ENCODE measurements around the gene EYA3.

Gene EYA3

GRCh38 chr1:28070725-28071593, 17.5 kb downstream of the EYA3 start:
- DNase-seq, result no peak

GRCh38 chr1:28067523-28068090, 20.8 kb downstream of the EYA3 start:
- no peak for DNase-seq

GRCh38 chr1:28066393-28067154, 21.8 kb downstream of the EYA3 start:
- no peak for DNase-seq

- DNase-seq, result no peak
These were observed 24.3 kb downstream of the EYA3 start for GRCh38 chr1:28064064-28064463.

- no peak for DNase-seq
These were observed 25.6 kb downstream of the EYA3 start for GRCh38 chr1:28062806-28063205.

GRCh38 chr1:28058971-28059878, 29.2 kb downstream of the EYA3 start:
- DNase-seq, result no peak

- no peak for DNase-seq
These were observed 30.2 kb downstream of the EYA3 start for GRCh38 chr1:28058168-28058567.

GRCh38 chr1:28056129-28056925, 32.1 kb downstream of the EYA3 start:
- no peak for DNase-seq

- DNase-seq, result no peak
These were observed 37.6 kb downstream of the EYA3 start for GRCh38 chr1:28050776-28051175.

- no peak for DNase-seq
These were observed 41.7 kb downstream of the EYA3 start for GRCh38 chr1:28046716-28047115.

- DNase-seq, result no peak
These were observed 42.6 kb downstream of the EYA3 start for GRCh38 chr1:28045777-28046176.

GRCh38 chr1:28044399-28044798, 44.0 kb downstream of the EYA3 start:
- no peak for DNase-seq

- no peak for DNase-seq
These were observed 49.1 kb downstream of the EYA3 start for GRCh38 chr1:28039341-28039740.

GRCh38 chr1:28037946-28038345, 50.5 kb downstream of the EYA3 start:
- no peak for DNase-seq

- no peak for DNase-seq
These were observed 51.2 kb downstream of the EYA3 start for GRCh38 chr1:28037206-28037605.

- DNase-seq, result no peak
These were observed 52.0 kb downstream of the EYA3 start for GRCh38 chr1:28036431-28036830.

- DNase-seq, result no peak
These were observed 53.0 kb downstream of the EYA3 start for GRCh38 chr1:28035420-28035819.

GRCh38 chr1:28032281-28032680, 56.1 kb downstream of the EYA3 start:
- no peak for DNase-seq

- no peak for DNase-seq
These were observed 57.2 kb downstream of the EYA3 start for GRCh38 chr1:28031173-28031572.

- no peak for DNase-seq
These were observed 59.3 kb downstream of the EYA3 start for GRCh38 chr1:28028873-28029654.

GRCh38 chr1:28027660-28028059, 60.8 kb downstream of the EYA3 start:
- no peak for DNase-seq
